Measurements from ENCODE around the gene TGM3. TPM values are rescaled to one million over a fixed set of nuclear protein-coding genes. Genes with fewer than 3 reads are reported as not detected.

Gene TGM3
- total RNA-seq, 2 donors from 2014 or later, result 0.27 to 0.82 TPM

- intact Hi-C loops (cut with DNase I), result no loop called here
- H3K36me3 ChIP-seq, result no peaks in the 10 kb centered on the region
- DNase-seq, result no peak
- no peak overlapping the region for H3K4me3 ChIP-seq
- H3K9ac ChIP-seq (ENCODE audit: low read depth in 2 of 2, low read length in 2 of 2), result no peak overlapping the region
- H3K4me1 ChIP-seq, result no peaks in the 10 kb centered on the region
- no peaks in the 10 kb centered on the region for H3K27me3 ChIP-seq
- no peak overlapping the region for H3K27ac ChIP-seq
- H3K9me3 ChIP-seq, result no peaks in the 10 kb centered on the region
- TF ChIP-seq CTCF (IDR thresholded peaks at IDR 0.05), result no peak
Observed at GRCh38 chr20:2326046-2326445, 30.2 kb downstream of the TGM3 start.

- Histone ChIP-seq H3K27ac (no peak overlapping the region), H3K4me3 (no peak overlapping the region), H3K27me3 (no peaks in the 10 kb centered on the region), H3K36me3 (no peaks in the 10 kb centered on the region), H3K4me1 (no peaks in the 10 kb centered on the region), H3K9me3 (no peaks in the 10 kb centered on the region), H3K9ac (ENCODE audit: low read depth in 2 of 2, low read length in 2 of 2) (no peak overlapping the region)
- no peak for DNase-seq
- no peak for TF ChIP-seq CTCF (IDR thresholded peaks at IDR 0.05)
- intact Hi-C loops (cut with DNase I), result no loop called here
Observed at GRCh38 chr20:2327620-2328555, 32.1 kb downstream of the TGM3 start.

GRCh38 chr20:2329286-2329685 is 33.5 kb downstream of the TGM3 start:
- Histone ChIP-seq H3K9me3 (no peaks in the 10 kb centered on the region), H3K27ac (no peak overlapping the region), H3K27me3 (no peaks in the 10 kb centered on the region), H3K36me3 (no peaks in the 10 kb centered on the region), H3K4me1 (no peaks in the 10 kb centered on the region), H3K9ac (ENCODE audit: low read depth in 2 of 2, low read length in 2 of 2) (no peak overlapping the region), H3K4me3 (no peak overlapping the region)
- DNase-seq, result no peak
- no peak for TF ChIP-seq CTCF (IDR thresholded peaks at IDR 0.05)
- intact Hi-C loops (cut with DNase I), result no loop called here

GRCh38 chr20:2330090-2330695 is 34.4 kb downstream of the TGM3 start:
- no peaks in the 10 kb centered on the region for H3K9me3 ChIP-seq
- no peak for TF ChIP-seq CTCF (IDR thresholded peaks at IDR 0.05)
- peak overlapping the region in 1 of 2 donors; percentile 41 for H3K9ac ChIP-seq (ENCODE audit: low read depth in 2 of 2, low read length in 2 of 2)
- H3K27me3 ChIP-seq, result no peaks in the 10 kb centered on the region
- H3K36me3 ChIP-seq, result no peaks in the 10 kb centered on the region
- no peaks in the 10 kb centered on the region for H3K4me1 ChIP-seq
- intact Hi-C loops (cut with DNase I), result no loop called here
- H3K4me3 ChIP-seq, result no peak overlapping the region
- peak; percentile 64 for DNase-seq
- H3K27ac ChIP-seq, result peak overlapping the region; percentile 41

- Histone ChIP-seq H3K4me1 (no peaks in the 10 kb centered on the region), H3K4me3 (no peak overlapping the region), H3K27me3 (no peaks in the 10 kb centered on the region), H3K27ac (no peak overlapping the region), H3K9me3 (no peaks in the 10 kb centered on the region), H3K36me3 (no peaks in the 10 kb centered on the region), H3K9ac (ENCODE audit: low read depth in 2 of 2, low read length in 2 of 2) (no peak overlapping the region)
- DNase-seq, result no peak
- TF ChIP-seq CTCF (IDR thresholded peaks at IDR 0.05), result no peak
- intact Hi-C loops (cut with DNase I), result no loop called here
Observed at GRCh38 chr20:2331106-2331505, 35.3 kb downstream of the TGM3 start.
